WERI-Rb-1 (cell line): Measurements from ENCODE around the gene SCRG1.

Experiments used
- DNase-seq: peaks from one replicate; pipeline ENCODE4 v3.0.0-alpha.2; 2020
- H3K27ac ChIP-seq: fragments of 250-450 bp; sonication (Bioruptor Pico); 2 replicates; pipeline ENCODE4 v1.5.1; 2020; ENCODE audit warnings: mild to moderate bottlenecking, moderate library complexity
- H3K27me3 ChIP-seq: fragments of 250-450 bp; sonication (Bioruptor Pico); 2 replicates; pipeline ENCODE4 v1.5.1; 2021; ENCODE audit warnings: mild to moderate bottlenecking, low read depth, moderate library complexity; ENCODE audit not compliant: insufficient read depth, severe bottlenecking
- H3K36me3 ChIP-seq: fragments of 250-450 bp; sonication (Bioruptor Pico); 2 replicates; pipeline ENCODE4 v1.5.1; 2020; ENCODE audit warnings: mild to moderate bottlenecking, moderate library complexity
- H3K4me3 ChIP-seq: 2 replicates; pipeline ENCODE4 v1.5.1; 2011; ENCODE audit warnings: low read depth, mild to moderate bottlenecking, control low read depth, low read length
- H3K9me3 ChIP-seq: fragments of 250-450 bp; sonication (Bioruptor Pico); 2 replicates; pipeline ENCODE4 v1.5.1; 2021; ENCODE audit warnings: mild to moderate bottlenecking, moderate library complexity; ENCODE audit not compliant: severe bottlenecking
- TF ChIP-seq, protein P1 (sequence below): IDR thresholded peaks from 2 replicates; pipeline ENCODE4 v1.5.1; 2011; ENCODE audit warnings: low read depth, mild to moderate bottlenecking, control low read depth, inconsistent platforms, low read length

The SCRG1 gene

DNA sequence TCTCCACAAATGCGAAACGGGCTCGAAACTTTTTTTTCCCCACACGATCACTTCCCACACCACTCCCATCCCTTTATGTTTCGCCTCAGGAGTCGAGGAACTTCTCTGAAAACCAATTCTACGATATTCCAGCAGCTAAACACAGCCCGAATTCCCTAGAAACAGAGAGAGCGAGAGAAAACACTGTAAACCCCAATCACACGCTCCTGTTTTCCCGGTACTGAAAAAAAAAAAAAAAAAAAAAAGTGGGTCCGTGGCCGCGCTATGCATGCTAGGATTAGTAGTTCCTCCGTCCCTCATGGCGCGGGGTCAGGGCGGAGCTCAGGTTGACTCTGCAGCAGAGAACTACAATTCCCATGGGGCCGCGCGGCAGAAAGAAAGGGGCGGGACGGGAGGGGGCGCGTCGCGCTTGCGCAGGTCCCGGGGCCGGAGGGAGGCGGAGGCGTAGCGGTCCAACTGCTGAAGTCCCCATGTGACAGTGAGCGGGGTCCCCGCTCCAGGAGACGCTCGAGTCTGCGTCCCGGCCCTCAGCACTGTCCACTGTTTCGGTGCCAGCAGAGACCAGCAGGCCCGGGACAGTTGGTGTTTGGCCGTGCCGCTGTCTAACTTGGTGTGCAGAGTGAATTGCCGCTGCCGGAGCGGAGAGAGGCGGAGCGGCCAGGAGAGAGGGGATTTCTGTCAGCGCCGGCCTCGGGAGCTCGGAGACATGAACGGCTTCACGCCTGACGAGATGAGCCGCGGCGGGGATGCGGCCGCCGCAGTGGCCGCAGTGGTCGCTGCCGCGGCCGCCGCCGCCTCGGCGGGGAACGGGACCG lies 28.2 kb downstream of the SCRG1 start, which contains the start of gene SAP30:
SAP30 (plus strand) TSS at position 478 of the 815 bp plus-strand sequence; CDS start at position 707, 229 bp downstream.
- H3K27me3 ChIP-seq: no peaks in the 10 kb centered on the region
- no peaks in the 10 kb centered on the region for H3K9me3 ChIP-seq
- TF ChIP-seq, protein P1, sequence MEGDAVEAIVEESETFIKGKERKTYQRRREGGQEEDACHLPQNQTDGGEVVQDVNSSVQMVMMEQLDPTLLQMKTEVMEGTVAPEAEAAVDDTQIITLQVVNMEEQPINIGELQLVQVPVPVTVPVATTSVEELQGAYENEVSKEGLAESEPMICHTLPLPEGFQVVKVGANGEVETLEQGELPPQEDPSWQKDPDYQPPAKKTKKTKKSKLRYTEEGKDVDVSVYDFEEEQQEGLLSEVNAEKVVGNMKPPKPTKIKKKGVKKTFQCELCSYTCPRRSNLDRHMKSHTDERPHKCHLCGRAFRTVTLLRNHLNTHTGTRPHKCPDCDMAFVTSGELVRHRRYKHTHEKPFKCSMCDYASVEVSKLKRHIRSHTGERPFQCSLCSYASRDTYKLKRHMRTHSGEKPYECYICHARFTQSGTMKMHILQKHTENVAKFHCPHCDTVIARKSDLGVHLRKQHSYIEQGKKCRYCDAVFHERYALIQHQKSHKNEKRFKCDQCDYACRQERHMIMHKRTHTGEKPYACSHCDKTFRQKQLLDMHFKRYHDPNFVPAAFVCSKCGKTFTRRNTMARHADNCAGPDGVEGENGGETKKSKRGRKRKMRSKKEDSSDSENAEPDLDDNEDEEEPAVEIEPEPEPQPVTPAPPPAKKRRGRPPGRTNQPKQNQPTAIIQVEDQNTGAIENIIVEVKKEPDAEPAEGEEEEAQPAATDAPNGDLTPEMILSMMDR: no peak
- H3K36me3 ChIP-seq: peaks cover 24% of the 10 kb centered on the region
- peak; percentile 99 for DNase-seq
- peak within 1 kb of the TSS; percentile 90 for H3K4me3 ChIP-seq
- H3K27ac ChIP-seq: peak within 1 kb of the TSS; percentile 92

- Histone ChIP-seq H3K36me3 (peaks cover 19% of the 10 kb centered on the region), H3K4me3 (peak overlapping the region; percentile 90), H3K27ac (peak overlapping the region; percentile 70), H3K27me3 (no peaks in the 10 kb centered on the region), H3K9me3 (no peaks in the 10 kb centered on the region)
- TF ChIP-seq, protein P1: no peak
- DNase-seq: peak; percentile 53
These were observed 28.8 kb downstream of the SCRG1 start for GRCh38 chr4:173370130-173370476.

GRCh38 chr4:173367946-173368345 lies 31.0 kb downstream of the SCRG1 start:
- Histone ChIP-seq H3K27me3 (no peaks in the 10 kb centered on the region), H3K36me3 (peaks cover 3% of the 10 kb centered on the region; the same call in 1 of the 2 replicates), H3K9me3 (no peaks in the 10 kb centered on the region), H3K4me3 (no peak overlapping the region), H3K27ac (no peak overlapping the region)
- TF ChIP-seq, protein P1: no peak
- no peak for DNase-seq

DNA sequence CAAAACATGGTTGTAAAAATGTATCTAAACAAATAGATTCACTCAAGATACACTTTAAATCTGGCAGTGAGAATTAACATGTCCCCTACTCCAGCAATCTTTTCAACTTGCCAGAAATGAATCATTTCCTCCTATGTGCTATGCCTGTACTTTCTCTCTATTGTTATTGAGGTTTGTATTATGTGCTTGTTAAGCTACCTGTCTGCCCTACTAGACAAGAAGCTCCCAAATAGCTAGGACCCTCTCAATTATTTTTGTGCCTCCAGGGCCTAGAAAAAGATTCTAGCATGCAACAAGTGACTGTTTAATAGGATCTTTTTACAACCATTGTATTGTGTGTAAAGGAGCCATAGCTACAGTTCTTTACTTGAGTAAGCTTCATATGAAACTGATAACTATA lies 31.6 kb downstream of the SCRG1 start:
- no peak overlapping the region for H3K4me3 ChIP-seq
- no peaks in the 10 kb centered on the region for H3K9me3 ChIP-seq
- no peak overlapping the region for H3K27ac ChIP-seq
- peaks cover 3% of the 10 kb centered on the region; the same call in 1 of the 2 replicates for H3K36me3 ChIP-seq
- TF ChIP-seq, protein P1: no peak
- H3K27me3 ChIP-seq: no peaks in the 10 kb centered on the region
- DNase-seq: no peak

DNA sequence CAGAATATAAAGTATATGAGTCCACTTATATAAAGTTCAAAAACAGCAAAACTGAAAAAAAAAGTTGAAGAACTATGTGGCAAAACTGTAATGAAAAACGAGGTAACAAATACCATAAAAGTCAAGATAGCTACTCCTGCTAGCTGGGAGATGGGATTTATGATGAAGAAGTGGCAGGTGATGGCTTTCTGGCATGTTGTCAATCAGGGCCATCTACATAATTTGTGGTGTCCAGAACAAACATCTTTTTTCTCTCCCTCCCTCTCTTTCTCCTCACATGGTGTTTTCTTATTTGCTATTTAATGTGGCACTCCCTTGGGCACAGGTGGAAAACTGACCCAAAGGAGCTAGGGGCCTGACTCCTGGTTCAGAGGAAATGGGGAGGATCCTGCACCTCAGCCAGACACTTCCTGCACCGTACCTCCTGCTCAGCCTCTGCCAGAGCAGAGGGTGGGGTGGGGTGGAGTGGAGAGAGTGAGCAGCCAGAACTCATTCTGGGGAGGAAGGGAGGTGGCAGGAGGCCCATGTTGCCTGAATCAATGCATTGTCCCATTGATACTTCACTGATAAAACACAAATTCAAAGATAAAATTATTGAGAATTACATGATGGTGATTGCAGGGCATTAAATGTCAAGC lies 33.4 kb downstream of the SCRG1 start:
- TF ChIP-seq, protein P1: no peak
- H3K9me3 ChIP-seq: no peaks in the 10 kb centered on the region
- no peak for DNase-seq
- H3K4me3 ChIP-seq: no peak overlapping the region
- no peaks in the 10 kb centered on the region for H3K27me3 ChIP-seq
- H3K27ac ChIP-seq: no peak overlapping the region
- no peaks in the 10 kb centered on the region for H3K36me3 ChIP-seq
